ENCODE results near the gene RERE.

- TF ChIP-seq IRF1 (CRISPR knock-in tag; IDR thresholded peaks at IDR 0.05) (no peak), NFYB (CRISPR knock-in tag; conservative IDR thresholded peaks at IDR 0.05; ENCODE audit: low read depth) (no peak), CTCF (IDR thresholded peaks at IDR 0.05) (no peak), KAT7 (CRISPR knock-in tag; IDR thresholded peaks at IDR 0.05; ENCODE audit: borderline replicate concordance) (no peak), ATF3 (CRISPR knock-in tag; conservative IDR thresholded peaks at IDR 0.05) (no peak), CREB1 (CRISPR knock-in tag; IDR thresholded peaks at IDR 0.05) (no peak), ETV6 (CRISPR knock-in tag; IDR thresholded peaks at IDR 0.05) (no peak), AFF4 (CRISPR knock-in tag; IDR thresholded peaks at IDR 0.05; ENCODE audit: borderline replicate concordance) (no peak)
Measured at GRCh38 chr1:8450312-8450711, 367.1 kb downstream of the RERE start.

All from WTC11 (cell line).